ENCODE results near the gene FUT6.
"Not testable (repeated sequence)": the region's sequence is repeated elsewhere in the genome, so short reads cannot be mapped to it uniquely, and the experiment has no call there.

FUT6 gene

GRCh38 chr19:5873617-5874199 is 34.2 kb upstream of the FUT6 start:
- Histone ChIP-seq H3K4me1 (ENCODE audit: insufficient read depth, low read length) (no peaks in the 10 kb centered on the region), H3K9me3 (ENCODE audit: insufficient read depth, low read depth, low read length) (no peaks in the 10 kb centered on the region), H3K4me3 (ENCODE audit: low read length) (no peak overlapping the region), H3K9ac (ENCODE audit: low read depth, low read length) (no peak overlapping the region), H3K27ac (ENCODE audit: low read length) (no peak overlapping the region), H3K27me3 (ENCODE audit: insufficient read depth, low read length) (no peaks in the 10 kb centered on the region), H3K36me3 (ENCODE audit: insufficient read depth, low read depth, low read length) (no peaks in the 10 kb centered on the region)

GRCh38 chr19:5870986-5871394 is 31.5 kb upstream of the FUT6 start:
- Histone ChIP-seq H3K27me3 (ENCODE audit: insufficient read depth, low read length) (no peaks in the 10 kb centered on the region), H3K9me3 (ENCODE audit: insufficient read depth, low read depth, low read length) (no peaks in the 10 kb centered on the region), H3K4me3 (ENCODE audit: low read length) (no peak overlapping the region), H3K9ac (ENCODE audit: low read depth, low read length) (no peak overlapping the region), H3K27ac (ENCODE audit: low read length) (no peak overlapping the region), H3K4me1 (ENCODE audit: insufficient read depth, low read length) (no peaks in the 10 kb centered on the region), H3K36me3 (ENCODE audit: insufficient read depth, low read depth, low read length) (no peaks in the 10 kb centered on the region)

- H3K36me3 ChIP-seq (ENCODE audit: insufficient read depth, low read depth, low read length) = no peaks in the 10 kb centered on the region
- no peak overlapping the region for H3K27ac ChIP-seq (ENCODE audit: low read length)
- H3K4me3 ChIP-seq (ENCODE audit: low read length) = no peak overlapping the region
- no peaks in the 10 kb centered on the region for H3K4me1 ChIP-seq (ENCODE audit: insufficient read depth, low read length)
- H3K9ac ChIP-seq (ENCODE audit: low read depth, low read length) = no peak overlapping the region
- H3K27me3 ChIP-seq (ENCODE audit: insufficient read depth, low read length) = no peaks in the 10 kb centered on the region
- H3K9me3 ChIP-seq (ENCODE audit: insufficient read depth, low read depth, low read length) = no peaks in the 10 kb centered on the region
Measured at GRCh38 chr19:5867201-5868136, 28.0 kb upstream of the FUT6 start.

- Histone ChIP-seq H3K27me3 (ENCODE audit: insufficient read depth, low read length) (no peaks in the 10 kb centered on the region), H3K4me3 (ENCODE audit: low read length) (no peak overlapping the region), H3K36me3 (ENCODE audit: insufficient read depth, low read depth, low read length) (no peaks in the 10 kb centered on the region), H3K9me3 (ENCODE audit: insufficient read depth, low read depth, low read length) (no peaks in the 10 kb centered on the region), H3K27ac (ENCODE audit: low read length) (no peak overlapping the region), H3K9ac (ENCODE audit: low read depth, low read length) (no peak overlapping the region), H3K4me1 (ENCODE audit: insufficient read depth, low read length) (no peaks in the 10 kb centered on the region)
Measured at GRCh38 chr19:5865772-5866171, 26.3 kb upstream of the FUT6 start.

- Histone ChIP-seq H3K27ac (ENCODE audit: low read length) (no peak overlapping the region), H3K4me3 (ENCODE audit: low read length) (no peak overlapping the region), H3K4me1 (ENCODE audit: insufficient read depth, low read length) (no peaks in the 10 kb centered on the region), H3K27me3 (ENCODE audit: insufficient read depth, low read length) (no peaks in the 10 kb centered on the region), H3K36me3 (ENCODE audit: insufficient read depth, low read depth, low read length) (no peaks in the 10 kb centered on the region), H3K9me3 (ENCODE audit: insufficient read depth, low read depth, low read length) (no peaks in the 10 kb centered on the region), H3K9ac (ENCODE audit: low read depth, low read length) (no peak overlapping the region)
Measured at GRCh38 chr19:5864725-5865486, 25.4 kb upstream of the FUT6 start.

GRCh38 chr19:5864013-5864720 is 24.7 kb upstream of the FUT6 start:
- Histone ChIP-seq H3K9me3 (ENCODE audit: insufficient read depth, low read depth, low read length) (no peaks in the 10 kb centered on the region), H3K4me1 (ENCODE audit: insufficient read depth, low read length) (no peaks in the 10 kb centered on the region), H3K36me3 (ENCODE audit: insufficient read depth, low read depth, low read length) (no peaks in the 10 kb centered on the region), H3K27me3 (ENCODE audit: insufficient read depth, low read length) (no peaks in the 10 kb centered on the region), H3K9ac (ENCODE audit: low read depth, low read length) (no peak overlapping the region), H3K4me3 (ENCODE audit: low read length) (no peak overlapping the region), H3K27ac (ENCODE audit: low read length) (no peak overlapping the region)

GRCh38 chr19:5863030-5863665 is 23.6 kb upstream of the FUT6 start:
- Histone ChIP-seq H3K27ac (ENCODE audit: low read length) (no peak overlapping the region), H3K36me3 (ENCODE audit: insufficient read depth, low read depth, low read length) (no peaks in the 10 kb centered on the region), H3K4me1 (ENCODE audit: insufficient read depth, low read length) (no peaks in the 10 kb centered on the region), H3K4me3 (ENCODE audit: low read length) (no peak overlapping the region), H3K27me3 (ENCODE audit: insufficient read depth, low read length) (no peaks in the 10 kb centered on the region), H3K9me3 (ENCODE audit: insufficient read depth, low read depth, low read length) (no peaks in the 10 kb centered on the region), H3K9ac (ENCODE audit: low read depth, low read length) (no peak overlapping the region)

- H3K4me3 ChIP-seq (ENCODE audit: low read length) = no peak overlapping the region
- H3K4me1 ChIP-seq (ENCODE audit: insufficient read depth, low read length) = no peaks in the 10 kb centered on the region
- H3K36me3 ChIP-seq (ENCODE audit: insufficient read depth, low read depth, low read length) = no peaks in the 10 kb centered on the region
- no peak overlapping the region for H3K9ac ChIP-seq (ENCODE audit: low read depth, low read length)
- H3K9me3 ChIP-seq (ENCODE audit: insufficient read depth, low read depth, low read length) = no peaks in the 10 kb centered on the region
- no peak overlapping the region for H3K27ac ChIP-seq (ENCODE audit: low read length)
- H3K27me3 ChIP-seq (ENCODE audit: insufficient read depth, low read length) = 0 out of 2 replicates have a peak, but pooled peaks cover 7% of the 10 kb centered on the region
Measured at GRCh38 chr19:5857203-5858081, 17.9 kb upstream of the FUT6 start.

GRCh38 chr19:5855151-5855550 is 15.6 kb upstream of the FUT6 start:
- not testable (repeated sequence) for H3K27ac ChIP-seq (ENCODE audit: low read length); H3K4me1 ChIP-seq (ENCODE audit: insufficient read depth, low read length); H3K9ac ChIP-seq (ENCODE audit: low read depth, low read length); H3K27me3 ChIP-seq (ENCODE audit: insufficient read depth, low read length); H3K4me3 ChIP-seq (ENCODE audit: low read length); H3K9me3 ChIP-seq (ENCODE audit: insufficient read depth, low read depth, low read length); H3K36me3 ChIP-seq (ENCODE audit: insufficient read depth, low read depth, low read length)

GRCh38 chr19:5854121-5854520 is 14.6 kb upstream of the FUT6 start:
- not testable (repeated sequence) for H3K4me1 ChIP-seq (ENCODE audit: insufficient read depth, low read length); H3K36me3 ChIP-seq (ENCODE audit: insufficient read depth, low read depth, low read length); H3K4me3 ChIP-seq (ENCODE audit: low read length); H3K9me3 ChIP-seq (ENCODE audit: insufficient read depth, low read depth, low read length); H3K9ac ChIP-seq (ENCODE audit: low read depth, low read length); H3K27me3 ChIP-seq (ENCODE audit: insufficient read depth, low read length); H3K27ac ChIP-seq (ENCODE audit: low read length)

Data from iPS-20b (cell line).